Measurements from ENCODE around the gene PRSS23.

PRSS23 gene

GRCh38 chr11:86790867-86791849 lies 9.2 kb upstream of the PRSS23 start:
- no peak for DNase-seq

GRCh38 chr11:86792150-86792549 lies 8.2 kb upstream of the PRSS23 start:
- no peak for DNase-seq

- DNase-seq: no peak
These were observed 7.0 kb upstream of the PRSS23 start for GRCh38 chr11:86793307-86793706.

GRCh38 chr11:86795511-86795910 lies 4.8 kb upstream of the PRSS23 start:
- DNase-seq: no peak

- DNase-seq: no peak
These were observed 4.4 kb upstream of the PRSS23 start for GRCh38 chr11:86795949-86796348.

GRCh38 chr11:86797133-86797532 lies 3.2 kb upstream of the PRSS23 start:
- DNase-seq: no peak

GRCh38 chr11:86798988-86799387 lies 1.4 kb upstream of the PRSS23 start:
- no peak for DNase-seq

- DNase-seq: no peak
These were observed 664 bp upstream of the PRSS23 start for GRCh38 chr11:86799680-86800075.

- DNase-seq: no peak
These were observed 574 bp downstream of the PRSS23 start for GRCh38 chr11:86800960-86801272.

GRCh38 chr11:86801364-86801763 lies 1.0 kb downstream of the PRSS23 start:
- DNase-seq: no peak

- DNase-seq: no peak
These were observed 1.8 kb downstream of the PRSS23 start for GRCh38 chr11:86802146-86802545.

GRCh38 chr11:86802601-86803051 lies 2.3 kb downstream of the PRSS23 start:
- DNase-seq: no peak

- no peak for DNase-seq
These were observed 3.0 kb downstream of the PRSS23 start for GRCh38 chr11:86803136-86804045.

- no peak for DNase-seq
These were observed 4.6 kb downstream of the PRSS23 start for GRCh38 chr11:86804951-86805350.

- DNase-seq: no peak
These were observed 5.5 kb downstream of the PRSS23 start for GRCh38 chr11:86805873-86806310.

GRCh38 chr11:86806903-86807302 lies 6.6 kb downstream of the PRSS23 start:
- no peak for DNase-seq

- no peak for DNase-seq
These were observed 7.0 kb downstream of the PRSS23 start for GRCh38 chr11:86807360-86807759.

GRCh38 chr11:86809561-86809960 lies 9.2 kb downstream of the PRSS23 start:
- no peak for DNase-seq

GRCh38 chr11:86810288-86810687 lies 9.9 kb downstream of the PRSS23 start:
- no peak for DNase-seq

GRCh38 chr11:86811637-86812321 lies 11.4 kb downstream of the PRSS23 start:
- no peak for DNase-seq

GRCh38 chr11:86812322-86812670 lies 12.0 kb downstream of the PRSS23 start:
- DNase-seq: no peak

GRCh38 chr11:86812981-86813380 lies 12.6 kb downstream of the PRSS23 start:
- no peak for DNase-seq

- DNase-seq: no peak
These were observed 14.4 kb downstream of the PRSS23 start for GRCh38 chr11:86814775-86815174.

Data from stimulated activated CD4-positive, alpha-beta T cell treated with anti-CD3 and anti-CD28 coated beads, Interleukin-4, amount 100 ng/mL, for 4 hours (primary cell).